Uterus (tissue), 4 donors: ENCODE data around the gene CMC2. TPM values are rescaled to one million over a fixed set of nuclear protein-coding genes. Genes with fewer than 3 reads are reported as not detected.

Source experiments
- DNase-seq, 2 donors: peaks; one replicate each; pipeline ENCODE4 v3.0.0-alpha.2; 2019 to 2020
- H3K27ac ChIP-seq, 2 donors: fragments of 200-600 bp; sonication (generic); 1 replicate in 1 of 2; 2 replicates in 1 of 2; pipeline ENCODE4 v1.5.1; 2016 to 2018
- H3K27me3 ChIP-seq, 2 donors: fragments of 200-600 bp; sonication (generic); one replicate each; pipeline ENCODE4 v1.5.1; 2018 to 2019; ENCODE audit warnings: control low read depth in 1 of 2
- H3K36me3 ChIP-seq, 2 donors: fragments of 200-600 bp; sonication (generic); one replicate each; pipeline ENCODE4 v1.5.1; 2019; ENCODE audit warnings: control low read depth in 1 of 2
- H3K4me1 ChIP-seq, 2 donors: fragments of 200-600 bp; sonication (generic); one replicate each; pipeline ENCODE4 v1.5.1; 2018 to 2019; ENCODE audit warnings: control low read depth in 1 of 2
- H3K4me3 ChIP-seq, 2 donors: fragments of 200-600 bp; sonication (generic); 1 replicate in 1 of 2; 2 replicates in 1 of 2; pipeline ENCODE4 v1.5.1; 2018 to 2019; ENCODE audit warnings: mild to moderate bottlenecking in 1 of 2
- H3K9me3 ChIP-seq, 2 donors: fragments of 200-600 bp; sonication (generic); one replicate each; pipeline ENCODE4 v1.5.1; 2019; ENCODE audit warnings: control low read depth in 1 of 2
- POLR2A ChIP-seq, 2 donors: fragments of 450-650 bp; IDR thresholded peaks; one replicate each; pipeline ENCODE4 v1.6.1; 2016; ENCODE audit warnings: antibody characterized with exemption in 2 of 2, mild to moderate bottlenecking in 1 of 2, moderate library complexity in 1 of 2
- intact Hi-C: fragments of 100-400 bp; cut with DNase I; formaldehyde crosslinking; loops from one replicate; pipeline ENCODE4 v1.15.1; 2023; ENCODE audit warnings: low total_unique reads
- total RNA-seq, 4 donors: library from RNA; depleted of rRNA in 3 of 4; stranded (reverse); fragments of >200 nt in 3 of 4; gene quantifications; one replicate each; pipeline versions ENCODE4 v1.1.0 to v1.2.4, GENCODE V29; 2014 to 2023
- TF ChIP-seq, protein P1 (sequence below), 4 experiments: fragments of 200-600 bp in 2 of 4; fragments of 450-650 bp in 2 of 4; sonication (generic) in 2 of 4; IDR thresholded peaks; one replicate each; pipeline ENCODE4 v1.5.1; 2016 to 2019; ENCODE audit warnings: antibody characterized with exemption in 4 of 4, mild to moderate bottlenecking in 2 of 4, moderate library complexity in 1 of 4
- donor health status: DM: yes; HTN: yes; CAD: no.

CMC2 gene
- total RNA-seq, 4 donors from 2014 or later: 1.5 to 204 (median 23.6) TPM

DNA sequence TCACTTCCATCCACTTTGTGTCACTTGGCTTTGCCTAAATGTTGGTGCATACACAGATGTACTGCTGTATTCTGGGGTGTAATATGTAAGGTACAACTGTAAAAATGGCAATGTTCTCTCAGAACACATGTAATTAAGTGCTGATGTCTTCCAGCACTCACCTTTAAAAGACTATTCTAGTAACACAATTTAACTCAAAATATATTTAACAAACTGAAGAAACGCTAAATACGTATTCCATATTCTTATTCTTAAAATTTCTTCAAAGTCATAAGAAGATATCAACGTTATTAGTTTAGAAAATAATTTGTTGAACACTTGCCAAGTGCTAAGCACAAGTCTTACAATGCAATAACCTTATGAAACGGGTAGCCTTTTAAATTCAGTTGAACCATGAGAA, 3.6 kb downstream of the CMC2 start:
- DNase-seq: no peak
- H3K27me3 ChIP-seq: no peaks in the 10 kb centered on the region
- no peak overlapping the region for H3K4me3 ChIP-seq
- intact Hi-C loops: loop anchor here (10.0 kb wide), 1 partner anchor 68 kb away; no protein-coding TSS in a partner anchor
- no peak for TF ChIP-seq POLR2A (IDR thresholded peaks at IDR 0.05)
- TF ChIP-seq, protein P1, sequence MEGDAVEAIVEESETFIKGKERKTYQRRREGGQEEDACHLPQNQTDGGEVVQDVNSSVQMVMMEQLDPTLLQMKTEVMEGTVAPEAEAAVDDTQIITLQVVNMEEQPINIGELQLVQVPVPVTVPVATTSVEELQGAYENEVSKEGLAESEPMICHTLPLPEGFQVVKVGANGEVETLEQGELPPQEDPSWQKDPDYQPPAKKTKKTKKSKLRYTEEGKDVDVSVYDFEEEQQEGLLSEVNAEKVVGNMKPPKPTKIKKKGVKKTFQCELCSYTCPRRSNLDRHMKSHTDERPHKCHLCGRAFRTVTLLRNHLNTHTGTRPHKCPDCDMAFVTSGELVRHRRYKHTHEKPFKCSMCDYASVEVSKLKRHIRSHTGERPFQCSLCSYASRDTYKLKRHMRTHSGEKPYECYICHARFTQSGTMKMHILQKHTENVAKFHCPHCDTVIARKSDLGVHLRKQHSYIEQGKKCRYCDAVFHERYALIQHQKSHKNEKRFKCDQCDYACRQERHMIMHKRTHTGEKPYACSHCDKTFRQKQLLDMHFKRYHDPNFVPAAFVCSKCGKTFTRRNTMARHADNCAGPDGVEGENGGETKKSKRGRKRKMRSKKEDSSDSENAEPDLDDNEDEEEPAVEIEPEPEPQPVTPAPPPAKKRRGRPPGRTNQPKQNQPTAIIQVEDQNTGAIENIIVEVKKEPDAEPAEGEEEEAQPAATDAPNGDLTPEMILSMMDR (IDR thresholded peaks at IDR 0.05): no peak
- peaks cover 4 to 5% of the 10 kb centered on the region in 2 donors for H3K4me1 ChIP-seq
- no peak overlapping the region for H3K27ac ChIP-seq
- no peaks in the 10 kb centered on the region for H3K36me3 ChIP-seq
- H3K9me3 ChIP-seq: no peaks in the 10 kb centered on the region

DNA sequence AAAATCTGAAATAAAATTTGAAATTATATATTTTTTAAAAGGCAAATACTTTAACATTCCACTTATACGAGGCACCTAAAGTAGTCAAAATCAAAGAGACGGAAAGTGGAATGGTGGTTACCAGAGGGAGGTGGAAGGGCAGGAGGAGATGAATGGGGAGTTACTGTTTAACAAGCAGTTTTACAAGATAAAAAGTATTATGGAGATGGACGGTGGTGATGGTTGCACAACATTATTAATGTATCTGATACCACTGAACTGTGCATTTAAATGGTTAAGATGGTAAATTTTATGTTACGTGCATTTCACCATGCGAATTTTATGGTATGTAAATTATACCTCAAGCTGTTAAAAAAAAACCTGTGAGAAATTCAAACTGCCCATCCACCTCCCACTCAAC, 5.4 kb downstream of the CMC2 start:
- intact Hi-C loops: loop anchor here (10.0 kb wide), 1 partner anchor 67 kb away; no protein-coding TSS in a partner anchor
- H3K4me3 ChIP-seq: no peak overlapping the region
- no peak for TF ChIP-seq POLR2A (IDR thresholded peaks at IDR 0.05)
- TF ChIP-seq, protein P1 (IDR thresholded peaks at IDR 0.05): no peak
- no peaks in the 10 kb centered on the region for H3K36me3 ChIP-seq
- H3K4me1 ChIP-seq: peaks cover 4 to 5% of the 10 kb centered on the region in 2 donors
- no peak for DNase-seq
- no peak overlapping the region for H3K27ac ChIP-seq
- H3K27me3 ChIP-seq: no peaks in the 10 kb centered on the region
- no peaks in the 10 kb centered on the region for H3K9me3 ChIP-seq

DNA sequence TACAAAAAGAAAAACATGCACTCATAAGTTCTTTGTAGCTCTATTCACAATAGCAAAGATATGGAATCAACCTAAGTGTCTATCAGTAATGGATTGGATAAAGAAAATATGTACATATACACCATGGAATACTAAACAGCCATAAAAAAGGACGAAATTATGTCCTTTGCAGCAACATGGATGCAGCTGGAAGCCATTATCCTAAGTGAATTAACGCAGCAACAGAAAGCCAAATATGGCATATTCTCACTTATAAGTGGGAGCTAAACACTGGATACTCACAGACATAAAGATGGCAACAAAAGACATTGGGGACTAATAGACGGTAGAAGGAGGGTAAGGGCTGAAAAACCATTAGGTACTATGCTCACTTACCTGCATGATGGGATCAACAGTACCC, 5.8 kb downstream of the CMC2 start:
- Histone ChIP-seq H3K9me3 (no peaks in the 10 kb centered on the region), H3K27me3 (no peaks in the 10 kb centered on the region), H3K4me3 (no peak overlapping the region), H3K27ac (no peak overlapping the region), H3K36me3 (no peaks in the 10 kb centered on the region), H3K4me1 (peaks cover 4 to 5% of the 10 kb centered on the region in 2 donors)
- TF ChIP-seq, protein P1 (IDR thresholded peaks at IDR 0.05): no peak
- TF ChIP-seq POLR2A (IDR thresholded peaks at IDR 0.05): no peak
- intact Hi-C loops: loop anchor here (10.0 kb wide), 1 partner anchor 66 kb away; no protein-coding TSS in a partner anchor
- no peak for DNase-seq

DNA sequence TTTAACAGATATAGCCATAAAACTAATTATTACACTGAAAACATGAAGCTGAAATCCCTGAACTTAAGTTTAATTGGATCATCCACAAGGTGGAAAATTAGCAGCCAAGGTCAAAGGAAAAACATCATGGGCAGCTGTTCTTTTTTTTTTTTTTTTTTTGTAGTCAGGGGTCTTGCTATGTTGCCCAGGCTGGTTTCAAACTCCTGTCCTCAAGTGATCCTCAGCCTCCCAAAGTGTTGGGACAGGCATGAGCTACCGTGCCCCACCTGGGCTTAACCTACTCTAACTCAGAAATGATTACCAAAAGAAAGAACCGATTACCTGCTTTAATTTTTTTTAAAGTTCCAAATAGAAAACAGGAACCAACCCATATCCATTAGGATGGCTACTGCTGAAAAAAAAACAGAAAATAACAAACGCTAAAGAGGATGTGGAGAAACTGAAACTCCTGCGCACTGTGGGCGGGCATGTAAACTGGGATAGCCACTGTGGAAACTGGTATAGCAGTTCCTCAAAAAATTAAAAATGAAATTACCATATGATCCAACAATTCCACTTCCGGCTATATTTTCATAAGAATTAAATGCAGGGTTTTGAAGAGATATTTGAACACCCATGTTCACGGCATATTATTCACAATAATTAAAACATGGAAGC, 8.6 kb downstream of the CMC2 start:
- no peaks in the 10 kb centered on the region for H3K4me1 ChIP-seq
- no peaks in the 10 kb centered on the region for H3K9me3 ChIP-seq
- no peak for DNase-seq
- intact Hi-C loops: no loop called here
- no peaks in the 10 kb centered on the region for H3K36me3 ChIP-seq
- no peak overlapping the region for H3K4me3 ChIP-seq
- no peaks in the 10 kb centered on the region for H3K27me3 ChIP-seq
- TF ChIP-seq, protein P1 (IDR thresholded peaks at IDR 0.05): no peak
- no peak for TF ChIP-seq POLR2A (IDR thresholded peaks at IDR 0.05)
- H3K27ac ChIP-seq: no peak overlapping the region

DNA sequence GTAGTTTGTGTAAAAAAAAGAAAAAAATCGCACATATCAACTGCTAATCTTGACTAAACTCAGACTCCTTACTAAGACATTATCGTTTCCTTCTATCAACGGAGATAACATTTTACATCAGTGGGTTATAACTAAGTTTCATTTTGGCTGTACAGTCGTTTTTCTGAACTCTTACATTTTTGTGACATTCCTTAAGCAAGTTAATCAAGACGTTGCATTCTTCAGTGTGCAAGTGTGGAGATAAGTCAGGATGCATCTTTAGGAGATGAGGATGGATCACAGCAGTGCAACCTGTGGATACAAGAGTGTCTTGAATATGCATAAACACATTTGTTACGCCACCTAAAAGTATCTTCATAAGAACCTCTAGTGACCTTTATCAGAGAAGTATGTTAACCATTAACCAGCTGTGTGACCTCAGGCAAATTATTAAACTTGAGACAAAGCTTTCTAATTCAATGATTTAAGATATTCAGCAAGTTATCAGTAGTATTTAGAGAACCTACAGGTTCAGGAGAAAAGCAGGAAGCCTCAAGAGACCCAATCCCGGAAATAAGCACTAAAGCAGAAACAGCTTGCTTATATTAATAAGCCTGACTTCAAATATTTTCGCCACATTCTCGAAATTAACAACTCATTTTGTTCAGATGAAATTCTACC, 9.4 kb downstream of the CMC2 start:
- Histone ChIP-seq H3K27me3 (no peaks in the 10 kb centered on the region), H3K36me3 (no peaks in the 10 kb centered on the region), H3K4me1 (no peaks in the 10 kb centered on the region), H3K4me3 (no peak overlapping the region), H3K9me3 (no peaks in the 10 kb centered on the region), H3K27ac (peak overlapping the region in 1 of 2 donors; percentile 20)
- TF ChIP-seq POLR2A (IDR thresholded peaks at IDR 0.05): no peak
- intact Hi-C loops: no loop called here
- no peak for DNase-seq
